HG03280 (cell line): ENCODE data around the gene AACS.
"Not testable (repeated sequence)": the region's sequence is repeated elsewhere in the genome, so short reads cannot be mapped to it uniquely, and the experiment has no call there.

Source experiments
- ATAC-seq: cut with Tn5 transposase; IDR thresholded peaks from one replicate; pipeline ENCODE4 v1.9.1; 2021; ENCODE audit warnings: mild to moderate bottlenecking, moderate library complexity; ENCODE audit not compliant: unreplicated experiment

The AACS gene

GRCh38 chr12:125090437-125090836 is 25.2 kb downstream of the AACS start:
- no peak for ATAC-seq

DNA sequence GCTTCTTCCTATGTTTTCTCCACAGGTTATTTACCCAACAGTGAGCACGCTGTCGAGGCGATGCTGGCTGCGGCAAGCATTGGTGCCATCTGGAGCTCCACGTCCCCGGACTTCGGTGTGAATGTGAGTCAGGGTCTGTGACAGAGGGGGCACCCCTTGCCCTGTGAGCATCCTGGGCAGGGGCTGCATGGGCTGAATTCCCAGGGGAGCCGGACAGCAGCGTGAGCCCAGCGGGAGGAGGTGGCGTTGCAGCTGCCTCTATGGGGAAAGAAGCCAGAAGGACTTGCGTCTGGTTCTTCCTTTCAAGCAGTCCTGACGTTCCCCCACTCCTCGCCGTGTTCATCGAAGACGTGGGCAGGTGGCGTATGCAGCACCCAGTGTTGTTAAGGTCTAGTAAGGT is 26.2 kb downstream of the AACS start:
- no peak for ATAC-seq

DNA sequence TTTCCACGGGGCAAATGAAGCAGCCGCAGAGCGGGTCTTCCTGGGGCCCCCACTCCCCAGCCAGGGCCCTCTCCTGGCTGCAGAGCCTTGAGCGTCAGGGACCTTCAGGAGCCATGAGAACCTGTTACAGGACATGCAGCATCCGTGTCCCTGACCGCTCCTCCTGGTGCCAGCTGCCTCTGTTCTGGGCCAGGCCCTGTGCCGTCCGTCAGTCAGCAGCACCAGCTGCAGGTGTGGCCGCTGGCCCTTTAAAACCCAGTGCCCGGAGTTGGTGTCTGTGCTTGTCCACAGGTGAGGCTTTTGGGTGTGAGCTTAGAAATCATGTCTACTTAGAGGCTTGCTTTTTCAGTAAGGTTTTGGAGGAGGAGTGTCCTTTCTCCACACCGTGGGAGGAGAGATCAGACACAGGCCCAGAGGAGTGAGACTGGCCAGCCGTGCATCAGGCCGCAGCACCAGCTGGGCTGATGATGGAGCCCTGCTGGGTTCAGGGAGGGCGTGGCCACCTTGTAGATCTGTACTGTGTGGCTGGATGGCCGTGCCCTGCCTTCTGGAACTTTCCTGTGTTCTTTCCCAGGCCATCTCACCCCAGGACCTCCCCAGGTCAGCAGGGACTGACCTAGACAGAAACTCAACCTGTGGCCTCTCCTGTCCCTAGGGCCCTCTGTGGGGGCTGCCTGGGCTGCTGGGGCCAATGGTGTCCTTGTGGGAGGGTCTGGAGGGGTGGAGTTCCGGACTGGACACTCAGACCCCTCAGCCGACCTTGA is 27.1 kb downstream of the AACS start:
- ATAC-seq = no peak

DNA sequence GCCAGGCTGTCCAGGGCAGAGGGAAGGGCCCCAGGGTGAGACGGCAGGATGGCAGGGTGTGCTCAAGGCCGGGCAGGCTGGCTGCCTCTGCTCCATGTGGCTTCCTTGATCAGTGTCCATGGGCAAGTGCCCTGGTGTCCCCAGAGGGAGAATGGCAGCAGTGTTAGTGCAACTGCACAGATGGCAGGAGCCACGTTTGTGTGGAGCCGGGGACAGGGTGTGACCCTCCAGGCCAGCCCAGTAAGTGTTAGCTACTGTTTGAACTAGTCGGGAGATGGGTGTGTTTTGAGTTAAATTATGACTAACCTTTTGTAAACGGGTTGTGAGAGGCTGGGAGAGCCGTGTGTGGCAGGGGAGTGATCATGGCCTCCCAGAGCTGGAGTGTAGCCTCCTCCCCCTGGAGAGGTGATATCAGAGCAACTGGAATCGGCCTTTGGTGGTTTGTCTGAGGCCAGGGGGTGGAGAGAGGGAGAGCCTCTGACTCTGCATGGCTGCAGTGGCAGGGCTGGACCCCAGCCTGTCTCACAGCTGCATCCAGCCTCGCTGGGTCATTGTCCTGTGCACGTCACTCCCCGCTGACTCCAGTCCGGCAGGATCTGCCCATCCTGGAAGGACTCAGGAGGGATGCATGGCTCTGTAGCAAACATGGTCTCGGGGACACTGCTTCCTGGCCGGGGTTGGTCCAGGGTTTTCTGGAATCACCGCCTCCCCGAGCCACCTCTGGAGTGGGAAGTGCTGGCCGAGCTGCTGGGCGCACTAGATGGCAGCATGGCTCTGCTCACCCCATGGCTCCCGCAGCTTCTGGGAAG is 27.8 kb downstream of the AACS start:
- ATAC-seq = no peak

- ATAC-seq = no peak
Observed at GRCh38 chr12:125093681-125094330, 28.6 kb downstream of the AACS start.

- ATAC-seq = no peak
Observed at GRCh38 chr12:125096894-125097293, 31.7 kb downstream of the AACS start.

- ATAC-seq = no peak
Observed at GRCh38 chr12:125097427-125097826, 32.2 kb downstream of the AACS start.

GRCh38 chr12:125098676-125099408 is 33.6 kb downstream of the AACS start:
- no peak for ATAC-seq

DNA sequence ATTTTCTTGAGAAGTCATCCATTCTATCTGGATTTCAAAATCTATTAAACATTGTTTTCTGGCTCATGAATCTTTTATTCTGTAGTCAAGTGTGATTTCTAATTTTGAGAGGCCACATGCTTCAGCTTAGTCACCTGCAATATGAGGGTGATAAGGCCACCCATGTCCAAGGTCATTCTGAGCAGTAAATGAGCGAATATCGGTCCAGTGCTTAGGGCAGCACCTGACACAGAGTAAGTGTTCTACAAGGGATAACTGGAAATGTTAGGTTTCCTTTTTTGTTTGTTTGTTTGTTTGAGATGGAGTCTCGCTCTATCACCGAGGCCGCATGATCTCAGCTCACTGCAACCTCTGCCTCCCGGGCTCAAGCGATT is 34.2 kb downstream of the AACS start:
- no peak for ATAC-seq

GRCh38 chr12:125100551-125101434 is 35.6 kb downstream of the AACS start:
- no peak for ATAC-seq

- ATAC-seq = no peak
Observed at GRCh38 chr12:125104982-125105381, 39.7 kb downstream of the AACS start.

DNA sequence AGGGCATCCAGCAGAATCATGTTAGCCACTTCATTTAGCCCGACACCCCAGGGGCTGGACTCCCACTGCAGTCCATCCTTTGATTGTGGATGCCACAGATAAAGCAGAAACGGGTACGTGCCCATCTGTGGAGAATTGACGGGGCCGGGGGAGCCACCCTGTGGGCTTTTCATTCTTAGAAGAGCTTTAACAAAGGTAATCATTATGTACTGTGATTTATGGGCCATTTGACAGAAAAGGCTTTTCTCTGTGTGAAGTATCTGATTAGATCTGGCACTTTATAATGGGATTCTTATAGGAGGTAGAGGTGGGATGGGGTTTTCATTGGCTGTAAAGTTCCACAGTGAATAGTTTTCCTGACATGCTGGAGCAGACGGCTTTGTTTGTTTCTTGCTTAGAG is 40.4 kb downstream of the AACS start:
- ATAC-seq = no peak

- no peak for ATAC-seq
Observed at GRCh38 chr12:125110641-125111360, 45.6 kb downstream of the AACS start.

DNA sequence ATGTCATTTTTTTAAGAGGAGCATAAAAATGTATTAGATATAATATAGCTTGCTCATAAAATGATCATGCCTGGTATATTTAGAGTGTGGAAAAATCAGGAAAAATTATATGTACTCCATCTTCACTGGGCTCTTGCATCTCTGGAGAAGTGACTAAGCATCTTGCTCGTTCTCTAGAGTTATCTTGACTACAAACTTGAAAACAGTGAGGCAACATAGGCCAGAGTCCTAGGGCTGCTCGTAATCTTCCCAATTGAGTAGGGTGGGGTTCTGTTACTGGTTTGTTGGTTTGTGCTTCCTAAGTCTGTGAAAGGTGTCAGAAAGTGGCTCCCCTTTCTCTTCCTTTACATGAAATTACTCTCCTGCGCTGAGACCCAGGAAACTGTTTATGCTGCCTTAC is 46.2 kb downstream of the AACS start:
- ATAC-seq = no peak

GRCh38 chr12:125112614-125113013 is 47.4 kb downstream of the AACS start:
- ATAC-seq = not testable (repeated sequence)

GRCh38 chr12:125113263-125113662 is 48.0 kb downstream of the AACS start:
- ATAC-seq = no peak

GRCh38 chr12:125113789-125114188 is 48.6 kb downstream of the AACS start:
- ATAC-seq = no peak

GRCh38 chr12:125114365-125115141 is 49.3 kb downstream of the AACS start:
- no peak for ATAC-seq

GRCh38 chr12:125120566-125120965 is 55.3 kb downstream of the AACS start:
- ATAC-seq = no peak
